Epidermal melanocyte (primary cell): ENCODE results near the gene SYT1.

ENCODE experiments used
- DNase-seq: peaks from one replicate; pipeline ENCODE4 v3.0.0; 2011; ENCODE audit warnings: low spot score; ENCODE audit not compliant: insufficient read length

The SYT1 gene

DNA sequence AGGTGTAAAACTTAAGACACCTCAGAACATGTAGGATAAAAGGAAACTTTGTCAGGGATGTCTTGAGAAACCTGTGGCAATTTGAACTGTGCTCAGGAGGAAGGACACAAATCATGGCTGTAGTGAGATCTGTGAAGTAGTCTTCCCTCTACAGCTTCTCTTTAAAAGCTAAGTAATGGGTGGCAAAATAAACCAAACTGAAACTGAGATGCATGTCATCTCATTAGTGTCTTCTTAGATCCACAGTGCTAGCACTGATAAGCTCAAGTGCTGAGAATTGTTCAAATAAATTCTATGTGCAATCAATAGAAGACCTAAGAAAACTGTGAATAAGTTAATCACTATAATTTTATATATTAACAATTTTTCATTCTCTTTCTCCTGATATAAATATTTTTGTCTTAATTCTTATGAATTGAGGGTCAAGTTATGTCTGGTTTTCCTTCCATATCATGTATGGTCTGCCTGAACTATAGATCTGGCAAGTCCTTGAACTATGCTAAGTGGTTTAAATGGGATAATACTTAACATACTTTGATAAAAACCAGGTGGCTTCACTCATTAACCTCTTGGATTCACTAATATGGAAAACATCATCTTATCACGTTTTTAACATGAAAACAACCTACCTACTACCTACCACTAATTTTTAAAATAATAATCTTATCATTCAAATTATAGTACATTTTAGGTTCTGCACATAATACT is 27.2 kb downstream of the SYT1 start:
- DNase-seq: no peak

DNA sequence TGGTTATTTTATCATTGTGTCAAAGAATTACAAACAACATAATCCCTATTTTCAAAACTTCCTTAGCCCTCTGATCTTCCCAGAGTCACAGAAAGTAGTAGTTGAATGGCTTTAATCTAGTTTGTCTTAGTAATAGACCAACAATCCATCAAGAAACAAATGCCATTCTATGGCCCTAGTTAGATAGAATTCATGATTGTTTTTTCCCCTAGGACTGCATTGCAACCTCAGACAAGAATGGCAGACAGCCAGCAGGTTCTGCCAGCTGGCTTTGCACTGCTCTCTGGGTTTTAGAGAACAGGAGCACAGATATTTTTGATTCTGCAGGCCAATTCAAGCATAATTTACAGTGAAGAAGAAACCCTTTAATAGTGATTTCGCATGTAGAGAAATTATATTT is 33.8 kb downstream of the SYT1 start:
- DNase-seq: no peak

DNA sequence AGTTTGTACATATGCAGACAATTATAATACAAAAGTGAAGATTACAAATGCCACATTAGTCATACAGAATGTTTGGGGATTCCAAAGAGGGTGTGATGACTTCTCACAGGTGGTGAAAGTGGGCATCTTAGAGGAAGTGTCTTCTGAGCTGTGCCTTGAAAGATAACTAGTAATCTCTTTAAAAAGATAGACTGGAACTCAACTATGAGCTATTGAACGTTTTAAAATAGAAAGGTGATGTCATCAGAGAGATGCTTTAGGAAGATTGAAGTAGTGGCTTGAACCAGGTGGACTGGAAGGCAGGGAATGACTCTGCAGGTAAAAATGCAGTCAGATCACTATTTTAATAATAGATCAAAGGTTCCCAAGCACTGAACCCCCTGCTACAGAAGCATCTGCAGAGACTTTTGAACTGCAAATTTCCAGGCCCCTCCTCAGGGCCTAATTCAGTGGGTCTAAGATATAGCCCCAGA is 50.3 kb downstream of the SYT1 start:
- DNase-seq: no peak

DNA sequence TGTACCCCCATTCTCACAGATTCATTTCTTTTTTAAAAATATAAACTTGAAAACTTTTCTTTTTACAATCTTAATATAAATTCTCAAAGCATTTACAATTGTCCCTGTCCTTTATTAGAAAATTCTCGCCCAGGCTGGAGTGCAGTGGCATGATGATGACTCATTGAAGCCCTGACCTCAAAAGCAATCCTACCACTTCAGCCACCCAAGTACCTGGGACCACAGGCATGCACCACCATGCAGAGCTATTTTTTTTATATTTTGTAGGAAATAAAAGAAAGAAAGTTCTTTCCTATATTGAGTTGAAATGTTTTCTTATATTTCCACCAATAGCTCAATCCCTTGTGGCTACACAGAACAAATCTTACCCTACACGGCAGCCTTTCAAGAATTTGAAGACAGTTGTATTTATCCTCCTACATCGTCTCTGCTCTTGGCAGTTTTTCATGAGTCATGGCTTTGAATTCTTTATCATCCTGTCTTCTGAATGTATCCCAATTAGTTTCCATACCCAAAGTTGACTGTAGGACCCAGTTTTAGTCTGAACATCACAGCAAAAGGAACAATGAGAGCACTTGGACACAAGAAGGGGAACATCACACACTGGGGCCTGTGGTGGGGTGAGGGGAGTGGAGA is 52.4 kb downstream of the SYT1 start:
- no peak for DNase-seq

DNA sequence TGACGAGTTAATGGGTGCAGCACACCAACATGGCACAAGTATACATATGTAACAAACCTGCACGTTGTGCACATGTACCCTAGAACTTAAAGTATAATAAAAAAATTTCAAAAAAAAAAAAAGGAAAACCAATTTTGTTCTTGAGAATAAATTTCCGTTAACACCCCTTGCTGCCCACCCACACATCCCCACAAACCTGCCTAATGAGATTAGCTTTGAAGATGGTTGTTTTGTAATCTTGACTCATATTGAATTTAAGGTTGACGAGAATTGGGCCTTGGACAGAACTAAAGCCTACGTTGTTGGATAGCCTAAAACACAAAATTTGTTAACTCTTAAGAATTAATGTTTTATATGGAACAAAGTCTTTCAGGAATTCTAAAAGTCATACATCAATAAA is 52.9 kb downstream of the SYT1 start:
- DNase-seq: no peak

DNA sequence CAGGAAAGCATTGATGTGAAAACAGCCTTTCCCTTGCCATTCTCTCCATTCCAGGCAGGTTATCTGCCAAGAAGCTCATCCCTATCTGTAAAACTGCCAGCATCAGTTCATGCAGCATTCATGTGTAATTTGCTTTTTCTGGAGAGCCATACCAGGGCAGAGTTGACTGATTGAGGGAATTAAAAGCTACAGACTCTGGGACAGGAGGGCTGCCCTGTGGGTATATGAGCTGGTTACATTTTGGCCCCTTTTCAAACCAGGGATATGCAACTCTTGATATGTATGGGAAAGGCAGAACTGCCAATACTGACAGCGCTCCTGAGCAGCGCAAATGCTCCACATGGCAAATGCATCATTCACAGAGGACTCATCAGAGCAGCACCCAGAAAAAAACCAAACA is 53.7 kb downstream of the SYT1 start:
- DNase-seq: no peak

DNA sequence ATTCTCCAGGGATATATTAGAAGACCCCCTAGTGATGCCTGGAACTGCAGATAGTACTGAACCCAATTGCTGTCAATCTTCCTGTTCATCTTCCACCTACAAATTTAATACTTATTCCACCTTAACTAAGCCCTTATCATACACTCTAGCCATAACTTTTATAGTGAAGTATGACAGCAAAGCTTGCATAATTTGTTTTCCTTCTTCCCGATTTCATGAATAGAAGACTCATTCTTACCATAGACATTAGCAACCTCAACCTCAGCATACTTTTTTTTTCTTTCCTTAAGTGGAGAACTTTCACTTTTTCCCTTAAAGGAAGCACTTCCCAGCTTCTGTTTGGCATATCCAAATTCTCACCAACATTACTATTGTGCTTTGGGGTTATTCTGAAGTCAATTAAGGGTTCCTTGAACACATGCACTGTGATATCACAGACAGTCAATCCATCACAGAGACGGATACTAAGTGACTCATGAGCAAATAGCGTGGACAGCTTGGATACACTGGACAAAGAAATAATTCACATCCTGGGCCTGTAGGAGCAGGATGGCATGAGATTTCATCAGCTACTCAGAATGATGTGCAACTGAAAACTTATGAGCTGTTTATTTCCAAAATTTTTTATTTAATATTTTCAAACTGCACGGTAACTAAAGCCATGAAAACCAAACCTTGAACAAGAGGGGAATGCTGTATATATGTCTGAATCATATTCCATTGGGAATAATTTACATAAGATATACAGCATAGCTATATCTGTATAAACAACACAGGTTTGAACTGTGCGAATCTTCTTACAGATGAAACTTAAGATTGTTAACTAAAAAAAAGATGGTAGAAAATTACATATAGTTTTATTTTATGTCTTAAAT is 63.9 kb downstream of the SYT1 start:
- DNase-seq: no peak

DNA sequence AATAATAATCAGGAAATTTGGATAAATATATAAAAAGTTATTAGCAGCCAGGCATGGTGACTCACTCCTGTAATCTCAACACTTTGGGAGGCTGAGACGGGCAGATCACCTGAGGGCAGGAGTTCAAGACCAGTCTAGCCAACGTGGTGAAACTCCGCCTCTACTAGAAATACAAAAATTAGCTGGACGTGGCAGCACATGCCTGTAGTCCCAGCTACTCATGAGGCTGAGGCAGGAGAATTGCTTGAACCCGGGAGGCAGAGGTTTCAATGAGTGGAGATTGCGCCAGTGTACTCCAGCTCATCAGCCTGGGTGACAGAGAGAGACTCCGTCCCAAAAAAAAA is 64.5 kb downstream of the SYT1 start:
- no peak for DNase-seq

DNA sequence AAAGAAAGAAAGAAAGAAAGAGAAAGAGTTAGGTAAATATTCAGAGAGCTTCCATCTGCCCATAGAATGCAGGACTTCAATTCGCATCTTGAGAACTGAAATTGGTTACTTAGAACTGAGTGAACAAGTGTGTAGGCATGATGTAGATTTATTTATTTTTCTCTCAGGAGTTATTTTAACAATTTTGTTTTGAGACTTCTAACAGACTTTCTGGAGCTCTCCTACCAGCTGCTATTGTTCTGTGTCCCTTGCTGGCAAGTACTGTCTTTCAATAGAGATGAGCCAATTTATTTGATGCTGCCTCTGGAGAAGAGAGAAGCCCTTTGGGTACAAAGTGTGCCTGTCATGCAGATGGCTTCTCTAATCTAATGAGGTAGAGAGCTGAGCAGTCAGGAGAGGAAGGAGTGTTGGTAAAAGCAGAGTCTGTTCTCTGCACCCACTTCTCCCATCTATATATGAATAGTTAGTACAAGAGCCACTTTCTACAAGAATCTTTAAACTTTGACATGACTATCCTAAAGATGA is 67.0 kb downstream of the SYT1 start:
- no peak for DNase-seq

DNA sequence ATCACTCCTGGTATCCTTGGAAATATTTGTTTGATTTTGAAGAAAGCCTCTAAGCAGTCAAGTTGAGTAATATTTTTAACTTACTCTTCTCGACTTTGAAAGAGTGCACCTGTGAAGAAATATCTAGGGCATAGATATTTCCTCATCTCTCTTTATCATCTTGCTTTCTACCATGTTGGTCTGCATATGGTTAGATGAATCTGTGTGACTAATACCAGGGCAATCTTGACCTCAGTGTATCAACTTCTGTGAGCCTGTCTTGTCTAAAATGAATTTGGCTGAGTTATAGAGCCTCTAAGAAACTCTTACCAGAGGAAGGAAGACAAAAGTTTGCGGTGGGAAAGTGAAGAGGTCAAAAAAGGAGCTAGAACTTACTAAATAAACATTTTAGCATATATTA is 68.4 kb downstream of the SYT1 start:
- DNase-seq: no peak

DNA sequence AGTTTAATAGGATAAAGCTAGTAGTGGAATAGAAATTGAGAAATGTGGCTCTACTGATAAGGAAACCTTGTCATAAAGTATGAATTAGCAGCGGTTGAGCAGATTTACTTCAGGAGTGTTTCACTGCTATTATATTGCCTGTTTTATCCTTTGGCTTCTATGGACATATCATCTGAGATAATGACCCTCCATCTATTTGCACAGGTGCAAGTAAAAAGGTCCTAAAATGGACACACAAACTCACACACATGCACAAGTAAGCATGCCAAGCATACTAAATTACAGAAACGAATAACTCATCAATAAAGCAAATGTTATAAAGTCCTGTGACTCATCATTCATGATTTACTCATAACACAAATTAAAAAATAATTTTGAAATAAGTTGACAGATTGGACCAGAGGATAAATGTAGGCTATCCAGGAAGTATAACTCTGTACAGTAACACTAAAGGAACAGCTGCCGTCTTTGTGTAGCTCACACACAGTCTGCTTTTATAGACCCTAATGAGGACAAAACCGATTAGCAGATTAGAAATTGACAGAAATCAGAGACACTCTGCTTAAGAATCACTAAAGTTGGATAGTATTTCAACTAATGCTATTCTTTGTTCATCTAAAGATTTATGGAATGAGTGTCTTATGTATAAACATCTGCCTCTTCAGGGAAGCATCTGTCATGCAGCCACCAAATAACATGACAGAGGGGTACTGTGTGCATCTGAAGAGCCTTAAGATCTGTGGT is 73.9 kb downstream of the SYT1 start:
- no peak for DNase-seq

DNA sequence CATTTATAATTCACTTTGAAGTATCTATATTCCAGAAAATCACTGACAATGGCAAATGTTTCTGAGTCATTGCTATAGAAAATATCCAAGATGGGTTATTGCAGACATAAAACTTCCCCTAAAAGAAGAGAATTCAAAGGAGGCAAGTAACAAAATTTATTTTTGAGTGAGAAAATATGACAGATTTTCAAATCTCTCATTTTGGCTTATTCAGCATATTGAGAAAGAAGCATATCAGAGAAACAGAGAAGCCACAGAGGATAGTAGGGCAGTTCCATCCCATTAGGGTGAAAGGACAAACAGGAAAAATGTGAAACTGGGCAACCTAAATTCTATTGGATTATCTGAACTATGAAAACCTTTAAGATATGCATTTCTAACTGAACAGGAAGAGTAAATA is 85.0 kb downstream of the SYT1 start:
- no peak for DNase-seq

DNA sequence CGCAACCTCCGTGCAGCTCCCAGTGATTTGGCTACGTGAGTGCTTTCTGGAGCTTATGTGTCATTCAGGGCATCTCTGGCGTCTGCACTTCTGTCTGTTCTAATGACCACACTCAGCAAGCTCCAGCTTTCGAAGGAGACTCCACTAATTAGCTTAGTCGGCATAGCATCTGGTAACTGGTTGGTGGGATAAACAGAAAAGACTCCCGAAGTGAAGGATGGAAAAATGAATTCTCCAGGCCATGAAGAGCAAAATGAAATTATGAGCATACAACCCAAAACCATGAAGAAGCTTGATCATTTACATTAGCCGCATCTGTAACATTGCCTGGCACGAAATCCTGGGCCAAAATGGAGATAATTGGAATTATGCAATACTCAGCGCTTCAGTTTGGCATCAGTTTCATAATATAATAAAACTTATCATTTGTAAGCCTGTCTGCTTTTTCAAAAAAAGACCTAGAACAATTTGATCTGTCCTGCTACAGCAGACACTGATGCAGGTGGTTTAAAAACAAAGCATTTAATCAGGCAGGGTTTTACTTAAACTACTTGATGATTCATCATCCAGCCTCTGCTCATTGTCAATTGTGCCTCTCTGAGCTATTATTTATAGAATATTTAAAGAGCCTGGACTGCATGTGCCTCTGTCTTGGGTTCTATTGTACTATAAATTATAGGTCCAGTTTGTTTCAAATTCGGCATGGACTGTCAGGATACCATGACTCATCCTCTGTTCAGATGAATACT is 87.4 kb downstream of the SYT1 start:
- DNase-seq: no peak

DNA sequence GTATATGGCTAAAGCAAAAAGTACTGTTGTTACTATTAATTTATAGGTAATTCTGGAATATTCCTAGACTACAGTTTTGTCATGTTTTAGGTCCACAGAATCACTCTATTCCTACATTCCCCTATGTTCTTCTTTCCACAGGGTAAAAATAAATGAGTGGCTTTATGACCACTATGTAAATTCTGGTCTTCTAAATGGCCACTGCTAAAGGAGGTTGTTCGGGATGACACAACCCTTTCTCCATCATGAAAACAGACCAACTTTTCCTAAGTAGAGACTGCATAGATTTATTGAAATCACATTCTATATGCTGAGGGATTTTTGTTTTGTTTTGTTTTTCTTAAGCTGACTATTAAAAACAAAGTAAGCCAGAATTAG is 88.0 kb downstream of the SYT1 start:
- DNase-seq: no peak

DNA sequence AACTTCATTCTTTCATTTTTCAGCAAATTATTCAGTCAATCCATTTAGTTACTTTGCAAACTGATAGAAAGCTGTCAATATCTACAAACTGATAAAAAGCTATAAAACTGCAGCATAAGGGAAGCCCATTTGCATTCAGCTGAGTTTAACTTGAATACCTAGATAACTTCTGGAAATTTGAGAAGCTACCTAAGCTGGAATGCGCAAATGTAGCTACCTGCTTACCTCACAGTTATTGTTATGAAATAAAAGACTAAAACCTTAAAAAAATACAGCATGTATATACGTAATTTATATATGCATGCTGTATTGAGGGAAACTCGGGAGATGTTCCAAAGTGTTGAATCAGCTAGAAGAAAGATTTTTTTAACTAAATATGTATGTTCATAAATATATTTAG is 94.4 kb downstream of the SYT1 start:
- no peak for DNase-seq

DNA sequence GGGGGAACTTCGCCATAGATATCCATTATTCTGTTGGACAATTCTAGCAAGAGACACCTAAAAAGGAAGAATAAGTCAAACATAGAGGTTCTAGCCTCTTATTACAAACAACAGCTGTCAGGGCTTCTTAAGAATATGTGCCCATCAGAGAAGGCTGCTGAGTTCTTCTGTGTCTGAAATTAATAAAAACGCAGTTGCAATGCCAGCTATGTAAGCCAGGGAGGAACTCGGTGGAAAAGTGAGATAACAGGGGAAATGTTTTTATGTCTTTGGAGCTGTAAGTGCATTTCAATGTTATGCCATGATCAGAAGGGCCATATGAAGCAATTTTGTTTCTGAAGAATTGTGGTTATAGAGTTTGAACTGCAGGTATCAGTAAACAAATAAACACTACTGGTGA is 95.0 kb downstream of the SYT1 start:
- DNase-seq: no peak

DNA sequence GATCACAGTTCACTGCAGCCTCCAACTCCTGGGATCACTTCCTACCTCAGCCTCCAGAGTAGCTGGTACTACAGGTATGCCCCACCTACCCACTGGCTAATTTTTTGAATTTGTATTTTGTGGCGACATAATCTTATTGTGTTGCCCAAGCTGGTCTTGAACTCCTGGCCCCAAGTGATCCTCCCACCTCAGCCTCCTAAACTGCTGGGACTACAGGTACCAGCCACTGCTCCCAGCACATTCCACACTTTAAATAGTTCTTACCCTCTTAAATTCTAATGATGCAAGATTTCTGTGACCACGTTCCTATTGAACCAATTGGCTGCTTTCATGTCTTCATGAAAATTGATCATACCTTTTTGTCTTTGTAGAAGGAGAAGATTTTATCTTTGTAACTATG is 96.6 kb downstream of the SYT1 start:
- DNase-seq: no peak

DNA sequence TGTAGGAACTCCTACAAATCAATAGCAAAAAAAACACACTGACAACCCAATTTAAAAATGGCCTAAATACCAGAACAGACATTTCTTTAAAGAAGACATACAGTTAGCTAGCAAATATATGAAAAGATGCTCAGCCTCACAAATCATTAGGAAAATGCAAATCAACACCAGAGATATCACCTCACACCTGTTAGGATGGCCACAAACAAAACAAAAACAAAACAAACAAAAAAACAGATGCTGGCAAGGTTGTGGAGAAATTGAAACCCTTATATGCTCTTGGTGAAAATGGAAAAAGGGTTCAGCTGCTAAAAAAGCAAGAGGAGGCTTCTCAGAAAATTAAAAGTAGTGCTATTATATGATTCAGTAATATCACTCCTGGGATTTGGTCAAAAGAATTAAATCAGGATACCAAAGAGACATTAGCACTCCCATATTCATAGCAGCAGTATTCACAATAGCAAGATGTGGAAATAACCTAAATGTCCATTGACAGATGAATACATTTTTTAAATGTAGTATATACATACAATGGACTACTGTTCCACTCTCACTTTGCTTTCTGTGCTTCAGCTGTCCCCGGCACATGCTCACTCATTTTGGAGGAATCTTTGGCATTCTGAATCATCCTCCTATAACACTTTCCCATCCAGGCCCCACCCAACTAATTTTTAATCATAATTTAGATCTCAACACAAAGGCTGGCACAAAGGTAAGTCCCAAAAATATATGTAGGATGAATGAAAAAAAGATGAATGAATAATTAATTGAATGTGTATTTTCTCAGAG is 99.1 kb downstream of the SYT1 start:
- DNase-seq: no peak

DNA sequence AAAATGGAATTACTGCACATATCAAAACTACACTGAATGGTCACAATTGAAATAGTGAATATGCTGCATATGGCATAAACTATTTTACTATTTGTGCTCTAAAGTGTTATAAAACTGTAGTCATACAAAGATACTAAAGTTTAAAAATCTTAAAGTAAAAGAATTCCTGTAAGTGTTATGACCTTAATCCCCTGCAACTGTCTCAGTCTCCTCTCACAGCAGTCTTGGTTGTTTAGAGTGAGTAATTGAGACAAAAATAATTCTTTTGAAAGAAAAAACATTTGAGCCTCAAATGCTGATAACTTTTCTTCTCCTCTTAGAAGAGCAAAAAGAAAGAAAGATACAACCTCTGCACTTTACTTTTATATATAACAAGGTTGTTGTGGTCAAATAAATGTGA is 99.9 kb downstream of the SYT1 start:
- no peak for DNase-seq

DNA sequence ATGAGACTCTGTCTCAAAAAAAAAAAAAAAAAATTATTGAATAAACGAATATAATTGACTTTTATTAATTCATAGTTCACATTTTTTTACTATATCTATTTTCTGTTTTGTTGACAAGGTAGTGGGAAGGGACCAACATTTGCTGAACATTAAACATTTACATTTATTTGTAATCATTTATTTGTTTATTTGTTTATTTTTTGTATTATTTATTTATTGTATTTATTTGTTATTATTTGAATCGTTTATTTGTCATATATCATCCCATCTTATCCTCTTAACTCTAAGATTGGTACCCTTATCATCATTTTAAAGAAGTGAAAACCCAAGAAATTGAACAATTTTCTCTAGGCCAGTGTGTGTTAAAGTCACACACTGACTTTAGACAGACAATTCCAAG is 101.5 kb downstream of the SYT1 start:
- no peak for DNase-seq
